ENCODE results near the gene CCNI.
A peak's percentile ranks its signal among the peaks of the same experiment; 100 is the strongest.

The CCNI gene

DNA sequence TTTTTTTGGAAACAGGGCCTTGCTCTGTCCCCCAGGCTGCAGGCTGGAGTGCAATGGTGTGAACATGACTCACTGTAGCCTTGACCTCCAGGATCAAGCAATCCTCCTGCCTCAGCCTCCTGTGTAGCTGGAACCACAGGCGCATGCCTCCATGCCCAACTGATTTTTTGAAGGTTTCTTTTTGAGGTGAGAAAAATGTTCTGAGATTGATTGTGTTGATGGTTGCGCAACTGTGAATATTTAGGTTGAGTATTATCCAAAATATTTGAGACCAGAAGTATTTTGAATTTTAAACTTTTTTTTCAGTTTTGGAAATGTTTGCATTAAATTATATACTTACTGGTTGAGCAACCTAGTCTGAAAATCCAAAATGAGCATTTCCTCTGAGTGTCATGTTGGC is 2.6 kb upstream of the CCNI start:
- H3K27me3 Mint-ChIP-seq (ENCODE audit: low read depth), result no peaks in the 10 kb centered on the region
- TF ChIP-seq, protein P1, sequence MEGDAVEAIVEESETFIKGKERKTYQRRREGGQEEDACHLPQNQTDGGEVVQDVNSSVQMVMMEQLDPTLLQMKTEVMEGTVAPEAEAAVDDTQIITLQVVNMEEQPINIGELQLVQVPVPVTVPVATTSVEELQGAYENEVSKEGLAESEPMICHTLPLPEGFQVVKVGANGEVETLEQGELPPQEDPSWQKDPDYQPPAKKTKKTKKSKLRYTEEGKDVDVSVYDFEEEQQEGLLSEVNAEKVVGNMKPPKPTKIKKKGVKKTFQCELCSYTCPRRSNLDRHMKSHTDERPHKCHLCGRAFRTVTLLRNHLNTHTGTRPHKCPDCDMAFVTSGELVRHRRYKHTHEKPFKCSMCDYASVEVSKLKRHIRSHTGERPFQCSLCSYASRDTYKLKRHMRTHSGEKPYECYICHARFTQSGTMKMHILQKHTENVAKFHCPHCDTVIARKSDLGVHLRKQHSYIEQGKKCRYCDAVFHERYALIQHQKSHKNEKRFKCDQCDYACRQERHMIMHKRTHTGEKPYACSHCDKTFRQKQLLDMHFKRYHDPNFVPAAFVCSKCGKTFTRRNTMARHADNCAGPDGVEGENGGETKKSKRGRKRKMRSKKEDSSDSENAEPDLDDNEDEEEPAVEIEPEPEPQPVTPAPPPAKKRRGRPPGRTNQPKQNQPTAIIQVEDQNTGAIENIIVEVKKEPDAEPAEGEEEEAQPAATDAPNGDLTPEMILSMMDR (IDR thresholded peaks at IDR 0.05; ENCODE audit: unreplicated experiment in 3 of 3), result no peak
- no peaks in the 10 kb centered on the region for H3K36me3 Mint-ChIP-seq (ENCODE audit: low read depth)
- H3K4me1 Mint-ChIP-seq, result peaks cover 43% of the 10 kb centered on the region
- no peaks in the 10 kb centered on the region for H3K9me3 Mint-ChIP-seq
- H3K27ac Mint-ChIP-seq, result no peak overlapping the region
- no peak overlapping the region for H3K4me3 Mint-ChIP-seq

DNA sequence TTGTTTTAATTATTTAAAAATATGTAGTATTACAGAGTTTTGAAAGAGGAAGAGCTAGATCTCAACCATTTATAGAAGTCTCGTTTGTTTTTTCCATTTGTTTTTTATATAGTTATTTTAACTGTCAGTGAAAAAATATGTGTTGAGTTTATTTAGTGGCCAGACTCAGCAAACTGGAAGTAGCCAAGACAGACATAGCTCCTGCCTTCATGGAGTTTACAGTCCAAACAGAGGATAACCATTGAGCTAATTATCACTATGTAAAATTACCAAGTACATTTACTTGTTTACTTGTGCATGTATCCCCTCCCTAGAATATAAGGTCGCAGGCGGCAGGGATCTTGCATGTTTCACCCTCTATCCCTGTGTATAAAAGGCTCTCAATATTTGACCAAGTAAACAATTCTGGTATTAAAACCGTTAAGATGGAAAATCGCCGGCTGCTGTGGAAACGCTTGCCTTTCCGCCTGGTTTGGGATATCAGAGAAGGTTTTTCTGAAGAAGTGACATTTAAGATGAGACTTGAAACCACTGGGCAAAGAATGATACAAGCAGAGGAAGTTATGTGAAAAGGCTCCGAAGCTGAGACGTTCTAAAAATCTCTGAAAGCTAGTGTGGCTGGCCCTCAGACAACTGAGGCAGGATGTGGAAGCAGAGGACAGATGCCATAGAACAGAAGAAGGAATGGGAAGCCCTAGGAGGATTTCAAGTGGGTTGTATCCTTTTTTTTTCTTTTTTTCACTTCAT is 1.3 kb upstream of the CCNI start:
- Mint-ChIP-seq H3K27me3 (ENCODE audit: low read depth) (no peaks in the 10 kb centered on the region), H3K36me3 (ENCODE audit: low read depth) (no peaks in the 10 kb centered on the region), H3K4me3 (peak overlapping the region in 2 of 3 experiments; percentile 67 to 98), H3K4me1 (peaks cover 34% of the 10 kb centered on the region), H3K27ac (no peak overlapping the region), H3K9me3 (no peaks in the 10 kb centered on the region)
- TF ChIP-seq, protein P1 (IDR thresholded peaks at IDR 0.05; ENCODE audit: unreplicated experiment in 3 of 3), result no peak

DNA sequence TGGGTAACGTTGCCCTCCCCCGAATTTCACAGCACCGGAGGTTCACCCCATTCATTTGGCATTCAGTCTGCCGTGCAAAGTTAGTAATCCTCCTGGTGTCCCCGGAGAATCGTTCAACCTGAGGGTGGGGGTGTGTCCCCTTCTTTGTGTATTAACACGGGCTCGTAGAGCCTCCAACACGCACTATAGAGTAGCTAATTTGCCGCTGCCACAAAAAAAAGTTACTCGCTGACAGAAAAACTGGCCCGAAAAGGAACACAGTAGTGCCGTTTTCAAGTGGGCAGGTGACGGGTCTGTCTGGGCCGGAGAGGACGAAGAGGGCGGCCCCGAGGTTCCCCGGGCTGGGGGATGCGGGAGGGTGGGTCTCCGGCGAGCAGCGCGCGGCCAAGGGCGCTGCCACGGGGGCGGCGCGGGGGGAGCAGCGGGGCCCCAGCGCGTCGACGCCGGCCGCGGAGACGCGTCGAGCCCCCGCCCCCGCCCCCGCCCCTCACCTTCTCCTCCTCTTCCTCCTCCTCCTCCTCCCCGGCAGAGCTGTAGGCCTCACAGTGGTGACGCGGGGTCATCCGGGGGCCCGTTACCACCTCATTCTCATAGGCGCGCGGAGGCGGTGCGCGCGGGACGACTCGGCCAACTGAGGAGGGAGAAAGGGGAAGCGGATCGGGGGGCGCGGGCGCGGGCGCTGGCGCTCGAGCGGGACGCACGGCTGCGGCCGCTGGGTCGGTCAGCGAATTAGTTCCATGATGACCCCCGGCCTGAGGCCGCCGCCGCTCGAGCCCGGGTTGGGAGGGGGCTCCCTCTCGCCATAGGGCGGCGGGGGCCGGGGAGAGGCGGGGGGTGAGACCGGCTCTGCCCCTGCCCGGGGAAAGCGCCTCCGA is 571 bp downstream of the CCNI start:
- peak overlapping the region in 1 of 3 experiments; percentile 98 for H3K4me3 Mint-ChIP-seq
- no peaks in the 10 kb centered on the region for H3K9me3 Mint-ChIP-seq
- no peaks in the 10 kb centered on the region for H3K27me3 Mint-ChIP-seq (ENCODE audit: low read depth)
- peaks cover 35% of the 10 kb centered on the region for H3K4me1 Mint-ChIP-seq
- H3K27ac Mint-ChIP-seq, result no peak overlapping the region
- TF ChIP-seq, protein P1 (IDR thresholded peaks at IDR 0.05; ENCODE audit: unreplicated experiment in 3 of 3), result no peak
- peaks cover 6% of the 10 kb centered on the region for H3K36me3 Mint-ChIP-seq (ENCODE audit: low read depth)

DNA sequence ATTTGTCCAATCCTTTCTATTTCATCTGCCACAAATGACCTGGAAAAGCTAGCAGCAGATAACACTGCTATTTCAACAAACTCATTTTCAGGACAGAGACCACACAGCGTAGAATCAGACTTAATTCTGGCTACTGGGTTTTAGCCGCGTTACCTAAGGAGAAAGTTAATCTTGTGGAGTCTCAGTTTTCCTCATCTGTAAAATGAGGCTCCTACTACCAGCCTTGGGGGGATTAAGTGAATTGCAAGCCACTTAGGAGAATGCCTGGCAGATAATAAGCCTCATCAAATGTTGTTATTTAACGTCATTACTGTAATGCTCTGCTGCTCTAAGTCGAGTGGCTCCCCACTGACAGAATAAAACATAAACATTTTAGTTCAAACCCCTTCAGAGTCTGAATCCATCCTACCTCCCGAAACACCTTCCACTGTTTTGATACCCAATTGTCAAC is 1.4 kb downstream of the CCNI start:
- H3K4me1 Mint-ChIP-seq, result peaks cover 40% of the 10 kb centered on the region
- H3K27me3 Mint-ChIP-seq (ENCODE audit: low read depth), result no peaks in the 10 kb centered on the region
- no peak overlapping the region for H3K4me3 Mint-ChIP-seq
- H3K27ac Mint-ChIP-seq, result no peak overlapping the region
- peaks cover 6% of the 10 kb centered on the region for H3K36me3 Mint-ChIP-seq (ENCODE audit: low read depth)
- H3K9me3 Mint-ChIP-seq, result no peaks in the 10 kb centered on the region
- TF ChIP-seq, protein P1 (IDR thresholded peaks at IDR 0.05; ENCODE audit: unreplicated experiment in 3 of 3), result no peak

DNA sequence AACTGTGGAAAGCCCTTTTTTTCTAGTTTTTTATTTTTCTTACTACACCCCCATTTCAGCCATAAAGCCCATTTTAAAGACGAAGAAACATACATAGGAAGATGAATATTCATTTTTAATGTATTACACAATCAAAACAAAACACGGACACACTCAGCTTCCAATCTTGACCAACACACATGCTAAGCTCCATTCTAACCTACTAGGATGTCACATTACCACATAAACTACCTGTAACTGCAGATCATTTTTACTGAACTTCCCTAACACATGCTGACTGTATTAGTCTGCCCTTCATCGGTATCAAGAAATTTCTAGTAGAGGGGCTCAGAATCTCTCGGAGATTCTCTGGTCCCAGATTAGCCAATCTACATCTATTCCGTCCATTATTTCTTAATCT is 1.8 kb downstream of the CCNI start:
- no peak overlapping the region for H3K27ac Mint-ChIP-seq
- peaks cover 37% of the 10 kb centered on the region for H3K4me1 Mint-ChIP-seq
- H3K27me3 Mint-ChIP-seq (ENCODE audit: low read depth), result no peaks in the 10 kb centered on the region
- no peak overlapping the region for H3K4me3 Mint-ChIP-seq
- H3K36me3 Mint-ChIP-seq (ENCODE audit: low read depth), result peaks cover 6% of the 10 kb centered on the region
- no peaks in the 10 kb centered on the region for H3K9me3 Mint-ChIP-seq
- TF ChIP-seq, protein P1 (IDR thresholded peaks at IDR 0.05; ENCODE audit: unreplicated experiment in 3 of 3), result no peak

Measured in nephron (organoid).